IPS DF 19.7 (cell line): ENCODE measurements around the gene MPRIP.

Source experiments
- DNase-seq: peaks from one replicate; pipeline ENCODE4 v3.0.0-alpha.2; 2013; ENCODE audit warnings: low read depth, low spot score

MPRIP gene

DNA sequence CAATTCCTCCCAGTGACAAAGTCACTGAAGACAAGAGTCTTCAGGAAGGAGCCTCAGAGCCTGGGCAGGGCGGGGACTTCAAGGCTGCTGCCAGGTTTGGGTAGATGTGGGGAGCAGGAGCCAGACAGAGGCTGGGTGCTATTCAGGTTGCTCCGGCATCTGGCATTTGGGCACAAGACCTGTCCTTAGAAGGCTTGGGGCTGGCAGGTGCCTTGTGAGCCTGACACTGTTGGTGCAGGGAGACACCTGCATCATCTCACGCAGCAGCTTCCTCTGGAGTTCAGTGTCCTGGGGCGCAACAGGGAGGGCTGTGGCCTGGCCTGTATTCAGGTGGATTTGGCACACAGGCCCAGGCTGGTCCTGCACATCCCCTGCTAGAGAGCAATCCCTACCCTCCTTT lies 65.0 kb downstream of the MPRIP start:
- DNase-seq = no peak

GRCh38 chr17:17107891-17108431 lies 65.7 kb downstream of the MPRIP start:
- DNase-seq = no peak

DNA sequence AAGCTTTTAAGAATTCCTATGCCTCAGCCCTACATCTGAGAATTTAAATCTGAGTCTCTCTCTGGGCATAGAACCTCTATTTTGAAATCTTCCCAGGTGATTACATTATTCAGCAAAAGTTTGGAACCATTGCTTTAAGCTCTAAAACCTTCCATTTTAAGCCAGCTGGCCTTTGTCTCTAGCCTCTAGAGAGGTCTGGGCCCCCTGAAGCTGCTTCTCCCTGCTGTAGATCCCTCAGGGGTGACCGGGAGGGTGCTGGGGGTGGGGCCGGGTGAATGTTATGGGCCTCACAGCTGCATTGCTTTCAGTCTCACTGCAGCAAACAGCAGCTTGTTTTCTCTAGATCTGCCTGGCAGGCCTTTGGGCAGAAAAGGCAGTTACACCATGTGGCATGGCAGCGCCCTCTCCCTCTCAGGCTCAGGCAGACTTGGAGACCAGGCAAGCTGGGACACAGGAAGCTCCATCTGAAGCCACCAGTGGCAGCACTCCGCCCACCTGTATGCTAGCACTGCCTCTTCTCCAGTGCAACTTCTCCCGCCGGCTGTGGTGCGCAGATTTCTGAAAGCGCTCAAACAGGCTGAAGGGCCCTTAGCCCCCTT lies 66.3 kb downstream of the MPRIP start:
- no peak for DNase-seq

DNA sequence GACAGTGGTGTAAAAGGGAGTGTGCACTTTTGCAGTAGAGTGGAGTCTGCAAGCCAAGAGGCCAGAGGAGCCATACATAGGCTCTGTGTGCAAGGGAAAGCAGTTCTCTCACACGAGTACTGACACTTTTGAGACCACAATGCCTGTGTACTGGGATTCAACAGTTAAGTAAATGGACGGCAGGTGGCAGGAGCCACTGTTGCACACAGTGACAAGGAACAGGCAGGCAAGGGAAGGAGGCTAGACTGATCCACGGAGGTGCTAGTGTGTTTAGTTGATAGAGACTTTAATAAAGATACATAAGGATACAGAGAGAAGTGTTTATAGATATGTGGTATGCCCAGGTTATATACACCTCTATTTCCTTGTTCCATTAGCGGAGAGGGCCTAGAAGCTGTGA lies 67.0 kb downstream of the MPRIP start:
- DNase-seq = no peak

GRCh38 chr17:17109907-17110306 lies 67.7 kb downstream of the MPRIP start:
- no peak for DNase-seq

DNA sequence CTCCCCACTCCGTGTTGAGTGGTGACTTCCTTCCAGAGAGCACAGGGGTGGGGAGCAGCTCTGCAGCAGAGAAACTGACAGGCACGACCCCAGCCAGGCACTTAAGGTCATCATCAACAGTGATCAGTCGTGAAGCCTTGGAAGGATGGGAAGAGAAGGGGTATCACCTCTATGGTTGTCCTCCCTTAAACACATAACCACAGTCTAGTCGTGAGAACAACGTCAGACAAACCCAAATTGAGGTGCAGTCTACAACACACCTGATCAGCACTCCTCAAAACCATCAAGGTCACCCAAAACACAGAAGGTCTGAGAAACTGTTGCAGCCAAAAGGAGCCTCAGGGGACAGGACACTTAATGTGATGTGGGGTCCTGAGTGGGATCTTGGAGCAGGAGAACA lies 68.3 kb downstream of the MPRIP start:
- DNase-seq = no peak

DNA sequence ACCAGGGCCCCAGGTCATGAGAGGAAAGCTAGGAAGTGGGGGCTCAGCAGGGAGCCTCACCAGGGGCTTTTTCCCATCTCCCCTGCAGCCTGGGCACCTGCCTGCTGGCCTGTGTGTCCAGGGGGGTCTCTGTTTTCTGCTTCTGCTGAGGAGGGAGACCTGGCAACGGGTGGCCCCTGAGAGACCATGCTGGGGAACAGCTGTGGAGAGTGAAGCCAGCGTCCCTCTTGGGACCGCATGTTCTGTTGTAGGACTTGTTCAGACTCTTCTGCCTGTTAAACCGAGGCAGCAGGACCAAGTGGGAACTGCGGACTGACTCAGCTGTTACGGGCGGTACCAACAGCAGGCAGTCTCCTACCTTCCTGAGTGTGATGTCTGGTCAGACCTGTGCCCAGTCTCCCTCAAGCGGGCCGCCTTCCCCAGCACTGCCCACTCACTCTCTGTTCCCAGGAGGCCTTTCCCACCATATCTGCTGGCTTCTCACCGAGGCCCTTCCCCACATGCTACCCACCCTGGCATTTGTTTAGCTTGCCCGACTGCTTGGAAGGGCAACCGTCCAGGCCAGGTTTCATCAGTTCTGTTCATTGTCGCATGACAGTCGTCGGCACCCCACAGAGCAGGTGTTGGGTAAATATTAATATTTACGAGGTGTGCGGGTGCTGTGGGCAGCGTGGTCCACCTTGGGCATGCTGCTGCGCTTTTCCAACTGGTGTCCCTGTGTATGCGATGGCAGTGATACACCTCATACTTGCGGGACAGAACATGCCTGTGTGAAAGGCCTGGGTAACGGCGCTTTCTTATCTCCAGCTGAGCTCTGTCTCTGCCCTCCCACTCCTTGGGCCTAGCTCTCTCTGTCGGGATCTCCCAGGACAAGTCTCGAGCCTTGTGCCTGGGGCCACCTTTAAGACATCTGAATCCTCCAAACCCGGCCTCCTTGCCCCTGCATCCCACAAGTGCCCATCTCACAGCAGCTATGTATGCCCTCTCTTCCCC lies 69.4 kb downstream of the MPRIP start:
- no peak for DNase-seq

DNA sequence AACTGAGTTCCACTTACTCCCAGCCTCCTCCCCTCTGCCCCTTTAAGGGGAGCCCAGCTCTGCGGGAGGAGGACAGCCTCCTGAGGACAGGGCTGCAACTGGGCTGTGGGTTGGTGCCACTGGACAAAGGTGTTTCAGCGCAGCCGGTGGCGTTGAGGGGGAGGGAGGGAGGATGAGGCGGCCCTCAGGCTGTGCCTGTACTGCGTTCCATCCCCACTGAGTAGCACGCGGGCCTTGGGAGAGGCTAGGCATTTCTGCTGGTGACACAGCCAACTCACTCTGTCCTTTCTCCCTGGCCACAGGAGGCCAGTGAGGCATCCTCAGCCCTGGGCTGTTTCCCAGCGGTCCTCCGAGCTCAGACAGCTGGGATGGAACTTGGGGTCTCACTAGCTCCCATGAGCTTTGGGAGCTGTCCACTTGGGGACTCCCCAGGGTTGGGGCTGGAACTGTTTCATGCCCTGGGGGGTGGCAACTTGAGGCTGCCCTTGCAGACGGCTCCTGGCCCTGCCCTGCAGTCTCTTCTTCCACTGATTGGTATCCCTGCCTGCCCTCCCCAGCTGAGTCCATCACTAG lies 70.5 kb downstream of the MPRIP start:
- no peak for DNase-seq

- no peak for DNase-seq
Observed at GRCh38 chr17:17114592-17115225, 72.5 kb downstream of the MPRIP start.

GRCh38 chr17:17115620-17116019 lies 73.4 kb downstream of the MPRIP start:
- DNase-seq = no peak

GRCh38 chr17:17116406-17116805 lies 74.1 kb downstream of the MPRIP start:
- no peak for DNase-seq

DNA sequence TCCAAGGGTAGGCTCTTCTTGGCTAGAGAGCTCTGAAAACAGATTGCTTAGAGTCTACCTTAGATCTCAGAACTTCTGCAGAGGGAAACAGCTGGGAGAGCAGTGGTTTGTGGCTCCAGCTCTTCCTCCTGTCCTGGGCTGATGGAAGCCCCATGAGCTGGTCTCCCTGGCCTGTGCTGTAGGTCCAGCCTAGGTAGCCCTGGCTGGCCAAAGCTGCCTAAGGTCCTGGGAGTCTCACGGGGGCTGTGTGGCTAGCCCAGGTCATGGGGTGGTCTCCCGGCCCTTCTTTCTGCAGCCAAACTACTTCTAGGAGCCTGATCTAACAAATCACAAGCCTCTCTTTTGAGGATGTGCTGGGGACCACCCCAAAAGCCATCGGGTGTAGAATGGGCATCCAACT lies 75.7 kb downstream of the MPRIP start:
- DNase-seq = no peak

DNA sequence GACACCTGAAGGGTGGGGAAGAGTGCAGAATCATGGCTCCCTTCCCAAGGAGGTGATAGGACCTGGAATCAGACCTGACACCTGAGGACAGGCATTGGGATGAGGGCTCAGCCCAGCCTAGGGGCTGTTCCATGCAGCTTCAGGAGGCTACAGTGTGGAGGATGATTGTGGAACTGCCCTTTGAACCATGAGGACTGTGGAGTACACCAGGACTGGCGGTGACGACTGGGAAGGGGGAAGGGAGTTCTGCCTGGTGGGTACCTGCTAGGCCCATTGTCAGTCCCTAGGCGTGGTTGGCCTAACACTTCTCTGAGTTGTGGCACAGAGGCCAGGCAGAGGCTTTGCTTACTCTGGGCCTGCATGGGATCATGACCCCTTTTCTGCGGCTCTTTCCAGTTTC lies 76.1 kb downstream of the MPRIP start:
- DNase-seq = no peak

DNA sequence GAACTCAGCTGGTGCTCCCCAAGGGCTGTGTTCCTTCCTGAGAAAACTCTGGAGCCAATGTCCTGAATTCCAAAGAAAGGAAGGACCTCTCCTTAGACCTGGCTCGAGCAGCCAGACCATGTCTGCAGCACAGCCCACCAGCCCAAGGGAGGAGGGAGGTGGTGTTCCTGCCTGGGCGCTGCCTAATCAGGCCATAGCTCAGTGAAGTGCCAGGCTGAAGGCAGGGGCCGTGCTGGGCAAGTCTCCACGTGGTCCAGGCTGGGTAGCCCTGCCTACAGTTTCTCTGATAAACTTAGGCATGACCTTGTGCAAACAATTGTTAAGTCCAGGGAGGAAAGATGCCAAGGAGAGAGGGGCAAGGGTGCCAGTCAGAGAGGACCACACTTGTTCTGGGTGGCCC lies 76.8 kb downstream of the MPRIP start:
- DNase-seq = no peak

GRCh38 chr17:17119533-17119932 lies 77.3 kb downstream of the MPRIP start:
- DNase-seq = no peak

- no peak for DNase-seq
Observed at GRCh38 chr17:17120294-17120693, 78.0 kb downstream of the MPRIP start.

- DNase-seq = no peak
Observed at GRCh38 chr17:17120701-17121100, 78.4 kb downstream of the MPRIP start.

DNA sequence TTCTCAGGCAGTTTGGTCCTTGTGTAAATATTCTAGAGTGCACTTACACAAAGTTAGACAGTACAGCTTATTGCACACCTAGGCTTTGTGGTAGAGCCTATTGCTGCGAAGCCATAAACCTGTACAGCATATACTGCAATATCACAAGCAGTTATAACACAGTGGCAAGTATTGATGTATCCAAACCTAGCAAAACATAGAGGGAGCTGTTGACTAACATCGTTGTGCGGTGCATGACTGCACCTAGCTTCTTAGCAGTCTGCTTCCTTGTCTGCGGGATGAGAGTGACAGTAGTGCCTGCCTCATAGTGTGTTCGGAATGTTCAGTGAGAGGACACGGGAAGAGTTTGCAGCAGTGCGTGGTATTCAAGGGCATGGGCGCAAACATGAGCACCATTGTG lies 78.9 kb downstream of the MPRIP start:
- no peak for DNase-seq

DNA sequence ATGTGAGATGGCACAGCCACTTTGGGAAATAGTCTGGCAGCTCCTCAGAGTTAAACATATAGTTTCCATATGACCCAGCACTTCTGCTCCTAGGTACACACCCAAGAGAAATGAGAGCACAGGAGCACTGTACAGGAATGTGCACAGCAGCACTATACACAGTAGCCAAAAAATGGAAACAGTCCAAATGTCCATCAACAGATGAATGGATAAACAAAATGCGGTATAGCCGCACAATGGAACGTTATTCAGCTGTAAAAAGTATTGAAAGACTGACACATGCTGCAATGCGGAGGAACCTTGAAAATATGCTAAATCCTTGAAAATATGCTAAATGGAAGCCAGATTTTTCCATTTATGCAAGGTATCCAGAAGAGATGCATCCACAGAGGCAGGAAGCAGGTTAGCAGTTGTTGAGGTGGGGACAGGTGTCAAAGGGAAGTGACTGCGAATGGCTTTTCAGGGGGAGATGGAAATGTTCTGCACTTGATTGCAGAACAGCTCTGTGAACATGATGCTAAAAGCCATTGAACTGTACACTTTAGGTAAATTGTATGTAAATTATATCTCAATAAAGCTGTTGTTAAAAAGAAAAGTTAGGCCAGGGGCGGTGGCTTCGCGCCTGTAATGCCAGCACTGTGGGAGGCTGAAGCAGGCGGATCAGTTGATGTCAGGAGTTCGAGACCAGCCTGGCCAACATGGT lies 80.7 kb downstream of the MPRIP start:
- no peak for DNase-seq

- DNase-seq = no peak
Observed at GRCh38 chr17:17124341-17124740, 82.1 kb downstream of the MPRIP start.
